Nephron progenitor cell (in vitro differentiated cells): Measurements from ENCODE around the gene KIF11.
A peak's percentile ranks its signal among the peaks of the same experiment; 100 is the strongest.

ENCODE experiments used
- DNase-seq: peaks from one replicate; pipeline ENCODE4 v3.0.0; 2021
- H3K27ac Mint-ChIP-seq: 2 replicates; pipeline ENCODE4 v1.8.0; 2021; ENCODE audit warnings: mild to moderate bottlenecking, moderate library complexity, mixed read lengths
- H3K27me3 Mint-ChIP-seq: 2 replicates; pipeline ENCODE4 v1.8.0; 2021; ENCODE audit warnings: mild to moderate bottlenecking, low read depth, mixed read lengths; ENCODE audit not compliant: poor library complexity
- H3K36me3 Mint-ChIP-seq: 2 replicates; pipeline ENCODE4 v1.8.0; 2021; ENCODE audit warnings: low read depth, mixed read lengths
- H3K4me1 Mint-ChIP-seq: 2 replicates; pipeline ENCODE4 v1.8.0; 2021; ENCODE audit warnings: mixed read lengths
- H3K4me3 Mint-ChIP-seq: 2 replicates; pipeline ENCODE4 v1.8.0; 2021; ENCODE audit warnings: mild to moderate bottlenecking, moderate library complexity, mixed read lengths
- H3K9me3 Mint-ChIP-seq: 2 replicates; pipeline ENCODE4 v1.8.0; 2021; ENCODE audit warnings: mild to moderate bottlenecking, moderate library complexity, mixed read lengths
- TF ChIP-seq, protein P1 (sequence below): fragments of 200-600 bp; sonication (generic); IDR thresholded peaks from 2 replicates; pipeline ENCODE4 v1.5.0; 2021; ENCODE audit warnings: antibody characterized with exemption

Gene KIF11

DNA sequence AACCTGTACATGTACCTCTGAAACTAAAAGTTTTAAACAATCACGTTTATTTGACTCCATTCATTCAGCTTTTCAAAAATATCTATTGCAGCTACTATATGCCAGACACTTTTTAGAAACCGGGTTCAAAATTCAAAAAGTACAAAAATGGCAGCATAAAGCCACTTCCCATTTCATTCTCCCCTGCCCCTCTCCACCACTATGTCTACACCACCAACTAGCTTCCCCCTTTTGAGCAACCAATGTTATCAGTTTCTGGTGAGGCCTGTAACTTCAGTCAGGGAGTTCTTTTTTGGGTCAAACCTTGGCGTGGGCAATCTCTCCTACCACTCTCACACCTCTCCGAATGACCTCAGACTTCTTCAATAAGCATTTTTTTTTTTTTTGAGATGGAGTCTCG, 85.3 kb downstream of the KIF11 start:
- DNase-seq: no peak
- no peak overlapping the region for H3K4me3 Mint-ChIP-seq
- TF ChIP-seq, protein P1, sequence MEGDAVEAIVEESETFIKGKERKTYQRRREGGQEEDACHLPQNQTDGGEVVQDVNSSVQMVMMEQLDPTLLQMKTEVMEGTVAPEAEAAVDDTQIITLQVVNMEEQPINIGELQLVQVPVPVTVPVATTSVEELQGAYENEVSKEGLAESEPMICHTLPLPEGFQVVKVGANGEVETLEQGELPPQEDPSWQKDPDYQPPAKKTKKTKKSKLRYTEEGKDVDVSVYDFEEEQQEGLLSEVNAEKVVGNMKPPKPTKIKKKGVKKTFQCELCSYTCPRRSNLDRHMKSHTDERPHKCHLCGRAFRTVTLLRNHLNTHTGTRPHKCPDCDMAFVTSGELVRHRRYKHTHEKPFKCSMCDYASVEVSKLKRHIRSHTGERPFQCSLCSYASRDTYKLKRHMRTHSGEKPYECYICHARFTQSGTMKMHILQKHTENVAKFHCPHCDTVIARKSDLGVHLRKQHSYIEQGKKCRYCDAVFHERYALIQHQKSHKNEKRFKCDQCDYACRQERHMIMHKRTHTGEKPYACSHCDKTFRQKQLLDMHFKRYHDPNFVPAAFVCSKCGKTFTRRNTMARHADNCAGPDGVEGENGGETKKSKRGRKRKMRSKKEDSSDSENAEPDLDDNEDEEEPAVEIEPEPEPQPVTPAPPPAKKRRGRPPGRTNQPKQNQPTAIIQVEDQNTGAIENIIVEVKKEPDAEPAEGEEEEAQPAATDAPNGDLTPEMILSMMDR: no peak
- H3K36me3 Mint-ChIP-seq: no peaks in the 10 kb centered on the region
- peaks cover 21% of the 10 kb centered on the region for H3K27me3 Mint-ChIP-seq
- no peaks in the 10 kb centered on the region for H3K4me1 Mint-ChIP-seq
- peaks cover 34% of the 10 kb centered on the region for H3K9me3 Mint-ChIP-seq
- no peak overlapping the region for H3K27ac Mint-ChIP-seq

DNA sequence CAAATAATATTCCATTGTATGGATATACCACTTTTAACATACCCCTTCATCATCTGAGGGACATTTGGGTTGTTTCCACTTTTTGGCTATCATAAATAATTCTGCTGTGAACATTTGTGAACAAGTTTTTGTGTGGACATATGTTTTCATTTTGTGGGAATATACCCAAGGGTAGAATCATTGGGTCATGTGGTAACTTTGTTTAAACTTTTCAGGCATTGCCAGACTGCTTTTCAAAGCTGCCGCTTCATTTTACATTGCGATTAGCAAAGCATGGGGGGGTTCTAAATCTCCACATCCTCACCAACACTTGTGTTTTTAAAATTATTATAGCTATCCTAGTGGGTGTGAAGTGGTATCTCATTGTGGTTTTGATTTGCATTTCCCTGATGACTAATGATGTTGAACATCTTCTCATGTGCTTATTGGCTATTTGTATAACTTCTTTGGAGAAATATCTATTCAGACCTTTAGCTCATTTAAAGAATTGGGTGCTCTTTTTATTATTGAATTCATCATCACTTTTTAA, 88.4 kb downstream of the KIF11 start:
- Mint-ChIP-seq H3K9me3 (peaks cover 45% of the 10 kb centered on the region), H3K4me3 (no peak overlapping the region), H3K4me1 (no peaks in the 10 kb centered on the region), H3K27ac (no peak overlapping the region), H3K27me3 (peaks cover 41% of the 10 kb centered on the region), H3K36me3 (no peaks in the 10 kb centered on the region)
- TF ChIP-seq, protein P1: no peak
- DNase-seq: no peak

DNA sequence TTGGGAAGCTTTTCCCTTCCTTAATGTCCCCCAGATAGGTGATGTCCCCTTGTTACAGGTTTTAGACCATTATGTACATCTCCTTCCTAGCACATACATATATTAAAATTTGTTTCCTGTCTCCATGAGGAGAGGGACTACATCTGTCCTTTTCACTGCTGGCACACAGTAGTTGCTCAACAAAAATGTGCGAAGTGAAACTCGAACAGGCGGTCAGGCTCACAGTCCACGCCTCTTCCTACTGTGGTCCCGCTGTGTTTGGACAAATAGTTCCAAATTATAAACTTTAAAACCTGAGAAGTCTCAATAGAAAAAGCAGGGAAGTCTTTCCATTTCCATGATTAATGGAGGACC, 95.6 kb downstream of the KIF11 start:
- H3K36me3 Mint-ChIP-seq: no peaks in the 10 kb centered on the region
- H3K4me1 Mint-ChIP-seq: peaks cover 10% of the 10 kb centered on the region
- peaks cover 42% of the 10 kb centered on the region for H3K9me3 Mint-ChIP-seq
- H3K27me3 Mint-ChIP-seq: peaks cover 87% of the 10 kb centered on the region
- H3K27ac Mint-ChIP-seq: no peak overlapping the region
- TF ChIP-seq, protein P1: no peak
- H3K4me3 Mint-ChIP-seq: peak overlapping the region; percentile 56
- DNase-seq: no peak

DNA sequence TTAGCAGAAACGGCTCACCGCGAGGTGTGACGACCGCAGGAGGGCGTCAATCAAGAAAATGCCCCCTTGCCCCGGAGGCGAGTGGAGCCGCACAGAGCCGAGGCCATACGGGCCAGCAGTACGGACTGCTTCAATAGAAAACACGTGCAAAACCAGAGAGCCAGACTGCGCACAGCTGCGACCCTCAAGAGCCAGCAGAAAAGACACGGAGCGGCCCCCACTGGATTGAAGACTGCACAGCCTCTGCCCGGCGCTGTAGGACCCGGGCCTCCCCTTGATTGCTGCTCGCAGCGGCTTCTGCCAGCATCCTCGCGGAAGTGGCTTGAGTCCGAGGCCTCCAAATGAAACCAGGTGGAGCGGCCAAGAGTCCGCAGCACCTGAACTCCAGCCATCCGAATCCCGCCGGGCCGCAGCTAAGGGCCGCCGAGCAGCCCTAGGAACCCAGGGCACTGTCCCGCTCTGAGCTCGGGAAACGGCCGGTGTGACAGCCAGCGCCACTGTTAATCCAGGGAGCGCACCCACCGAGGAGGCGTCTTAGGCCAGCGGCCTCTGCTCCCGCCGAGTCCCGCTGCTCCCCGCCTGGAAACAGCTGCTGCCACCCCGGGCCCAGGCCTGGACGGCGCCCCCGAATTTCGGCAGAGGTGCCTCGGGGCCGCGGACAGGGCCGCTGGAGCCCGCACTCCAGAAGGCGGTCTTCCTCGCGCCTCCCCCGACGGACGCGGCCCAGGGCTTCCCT, 96.2 kb downstream of the KIF11 start:
- no peaks in the 10 kb centered on the region for H3K36me3 Mint-ChIP-seq
- TF ChIP-seq, protein P1: no peak
- H3K9me3 Mint-ChIP-seq: peaks cover 42% of the 10 kb centered on the region
- DNase-seq: peak; percentile 56
- no peak overlapping the region for H3K27ac Mint-ChIP-seq
- H3K27me3 Mint-ChIP-seq: peaks cover 93% of the 10 kb centered on the region
- peak overlapping the region; percentile 56 for H3K4me3 Mint-ChIP-seq
- H3K4me1 Mint-ChIP-seq: peaks cover 10% of the 10 kb centered on the region

DNA sequence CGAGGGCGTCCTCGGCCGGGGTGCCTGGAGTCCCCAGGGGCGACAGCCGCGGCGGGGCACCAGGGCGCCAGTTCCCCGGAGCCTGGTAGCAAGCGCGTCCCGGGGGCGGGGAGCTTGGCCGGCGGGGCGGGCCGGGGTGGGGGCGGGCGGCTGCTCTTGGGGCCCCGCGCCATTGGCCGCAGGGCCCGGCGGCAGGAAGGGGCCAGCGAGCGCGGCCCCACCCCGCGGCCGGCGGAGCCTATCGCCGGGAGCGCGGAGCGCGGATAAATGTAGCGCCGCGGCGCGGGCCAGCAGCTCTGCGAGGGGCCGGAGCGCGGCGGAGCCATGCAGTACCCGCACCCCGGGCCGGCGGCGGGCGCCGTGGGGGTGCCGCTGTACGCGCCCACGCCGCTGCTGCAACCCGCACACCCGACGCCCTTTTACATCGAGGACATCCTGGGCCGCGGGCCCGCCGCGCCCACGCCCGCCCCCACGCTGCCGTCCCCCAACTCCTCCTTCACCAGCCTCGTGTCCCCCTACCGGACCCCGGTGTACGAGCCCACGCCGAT, 96.8 kb downstream of the KIF11 start, which contains the start of gene HHEX:
Gene HHEX (plus strand): TSS at position 293 of the 548 bp plus-strand sequence. CDS start 32 bp downstream, at position 325.
- no peak within 1 kb of the TSS for H3K27ac Mint-ChIP-seq
- no peak for DNase-seq
- H3K4me3 Mint-ChIP-seq: peak within 1 kb of the TSS; percentile 61
- H3K27me3 Mint-ChIP-seq: peaks cover 94% of the 10 kb centered on the region
- peaks cover 36% of the 10 kb centered on the region for H3K9me3 Mint-ChIP-seq
- TF ChIP-seq, protein P1: no peak
- peaks cover 10% of the 10 kb centered on the region for H3K4me1 Mint-ChIP-seq
- H3K36me3 Mint-ChIP-seq: no peaks in the 10 kb centered on the region
